GM23338 (cell line): ENCODE measurements around the gene MED12L.

Source experiments
- CREB1 ChIP-seq: fragments of 250-450 bp; sonication (Bioruptor Pico); IDR thresholded peaks from 2 replicates; pipeline ENCODE4 v1.5.0; 2020; ENCODE audit warnings: low read depth, mild to moderate bottlenecking, moderate library complexity
- EZH2 ChIP-seq: fragments of 200-600 bp; sonication (generic); IDR thresholded peaks from one replicate; pipeline ENCODE4 v1.8.0; 2017; ENCODE audit warnings: antibody characterized with exemption, mild to moderate bottlenecking, low read depth; ENCODE audit not compliant: unreplicated experiment
- EZH2phosphoT487 ChIP-seq: fragments of 200-600 bp; sonication (generic); IDR thresholded peaks from one replicate; pipeline ENCODE4 v1.8.1; 2018; ENCODE audit warnings: antibody characterized with exemption; ENCODE audit not compliant: unreplicated experiment
- JUNB ChIP-seq: IDR thresholded peaks from one replicate; pipeline ENCODE4 v1.6.1; 2016; ENCODE audit warnings: antibody characterized with exemption; ENCODE audit not compliant: unreplicated experiment
- POLR2AphosphoS5 ChIP-seq: IDR thresholded peaks from 2 replicates; pipeline ENCODE4 v1.6.1; 2016; ENCODE audit warnings: antibody characterized with exemption, low read depth
- ZNF114 ChIP-seq: fragments of 250-450 bp; sonication (Bioruptor Pico); IDR thresholded peaks from 2 replicates; pipeline ENCODE4 v1.5.0; 2020; ENCODE audit warnings: mild to moderate bottlenecking, moderate library complexity
- TF ChIP-seq, protein P1 (sequence below), 2 experiments: fragments of 200-600 bp in 1 of 2; sonication (generic) in 1 of 2; conservative IDR thresholded peaks; 2 replicates each; pipeline versions ENCODE4 v1.5.1 to v1.6.1; 2016 to 2017; ENCODE audit warnings: antibody characterized with exemption in 2 of 2, low read depth in 2 of 2, mild to moderate bottlenecking in 2 of 2, moderate library complexity in 1 of 2
- TF ChIP-seq, protein P2 (sequence below): IDR thresholded peaks from one replicate; pipeline ENCODE4 v1.6.1; 2018; ENCODE audit warnings: antibody characterized with exemption; ENCODE audit not compliant: unreplicated experiment

DNA sequence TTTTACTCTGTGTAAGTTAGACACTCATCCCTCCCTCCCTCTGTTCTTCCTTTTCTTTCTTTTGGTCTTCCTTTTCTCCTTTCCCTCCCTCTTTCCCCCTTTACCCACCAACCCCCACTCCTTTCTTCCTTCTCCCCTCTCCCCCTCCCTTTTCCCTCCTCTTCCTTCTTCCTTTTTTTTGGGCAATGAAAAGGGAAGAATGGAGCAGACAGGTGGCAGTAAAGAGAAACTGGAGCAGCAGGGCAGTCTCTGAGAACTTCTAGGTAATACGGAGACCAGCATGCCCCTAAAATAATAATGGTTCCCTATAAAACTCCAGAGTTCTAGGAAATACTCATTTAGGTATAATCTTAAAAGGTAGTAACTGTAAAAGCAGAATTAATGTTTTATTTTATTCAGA is 129.0 kb downstream of the MED12L start:
- no peak for TF ChIP-seq CREB1 (CRISPR knock-in tag)
- TF ChIP-seq, protein P1, sequence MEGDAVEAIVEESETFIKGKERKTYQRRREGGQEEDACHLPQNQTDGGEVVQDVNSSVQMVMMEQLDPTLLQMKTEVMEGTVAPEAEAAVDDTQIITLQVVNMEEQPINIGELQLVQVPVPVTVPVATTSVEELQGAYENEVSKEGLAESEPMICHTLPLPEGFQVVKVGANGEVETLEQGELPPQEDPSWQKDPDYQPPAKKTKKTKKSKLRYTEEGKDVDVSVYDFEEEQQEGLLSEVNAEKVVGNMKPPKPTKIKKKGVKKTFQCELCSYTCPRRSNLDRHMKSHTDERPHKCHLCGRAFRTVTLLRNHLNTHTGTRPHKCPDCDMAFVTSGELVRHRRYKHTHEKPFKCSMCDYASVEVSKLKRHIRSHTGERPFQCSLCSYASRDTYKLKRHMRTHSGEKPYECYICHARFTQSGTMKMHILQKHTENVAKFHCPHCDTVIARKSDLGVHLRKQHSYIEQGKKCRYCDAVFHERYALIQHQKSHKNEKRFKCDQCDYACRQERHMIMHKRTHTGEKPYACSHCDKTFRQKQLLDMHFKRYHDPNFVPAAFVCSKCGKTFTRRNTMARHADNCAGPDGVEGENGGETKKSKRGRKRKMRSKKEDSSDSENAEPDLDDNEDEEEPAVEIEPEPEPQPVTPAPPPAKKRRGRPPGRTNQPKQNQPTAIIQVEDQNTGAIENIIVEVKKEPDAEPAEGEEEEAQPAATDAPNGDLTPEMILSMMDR (conservative IDR thresholded peaks at IDR 0.05; ENCODE audit: low read depth in 2 of 2), result peak; percentile 57
- TF ChIP-seq POLR2AphosphoS5, result no peak
- TF ChIP-seq EZH2, result no peak
- TF ChIP-seq EZH2phosphoT487, result no peak
- TF ChIP-seq ZNF114 (CRISPR knock-in tag), result no peak
- no peak for TF ChIP-seq JUNB
- TF ChIP-seq, protein P2, sequence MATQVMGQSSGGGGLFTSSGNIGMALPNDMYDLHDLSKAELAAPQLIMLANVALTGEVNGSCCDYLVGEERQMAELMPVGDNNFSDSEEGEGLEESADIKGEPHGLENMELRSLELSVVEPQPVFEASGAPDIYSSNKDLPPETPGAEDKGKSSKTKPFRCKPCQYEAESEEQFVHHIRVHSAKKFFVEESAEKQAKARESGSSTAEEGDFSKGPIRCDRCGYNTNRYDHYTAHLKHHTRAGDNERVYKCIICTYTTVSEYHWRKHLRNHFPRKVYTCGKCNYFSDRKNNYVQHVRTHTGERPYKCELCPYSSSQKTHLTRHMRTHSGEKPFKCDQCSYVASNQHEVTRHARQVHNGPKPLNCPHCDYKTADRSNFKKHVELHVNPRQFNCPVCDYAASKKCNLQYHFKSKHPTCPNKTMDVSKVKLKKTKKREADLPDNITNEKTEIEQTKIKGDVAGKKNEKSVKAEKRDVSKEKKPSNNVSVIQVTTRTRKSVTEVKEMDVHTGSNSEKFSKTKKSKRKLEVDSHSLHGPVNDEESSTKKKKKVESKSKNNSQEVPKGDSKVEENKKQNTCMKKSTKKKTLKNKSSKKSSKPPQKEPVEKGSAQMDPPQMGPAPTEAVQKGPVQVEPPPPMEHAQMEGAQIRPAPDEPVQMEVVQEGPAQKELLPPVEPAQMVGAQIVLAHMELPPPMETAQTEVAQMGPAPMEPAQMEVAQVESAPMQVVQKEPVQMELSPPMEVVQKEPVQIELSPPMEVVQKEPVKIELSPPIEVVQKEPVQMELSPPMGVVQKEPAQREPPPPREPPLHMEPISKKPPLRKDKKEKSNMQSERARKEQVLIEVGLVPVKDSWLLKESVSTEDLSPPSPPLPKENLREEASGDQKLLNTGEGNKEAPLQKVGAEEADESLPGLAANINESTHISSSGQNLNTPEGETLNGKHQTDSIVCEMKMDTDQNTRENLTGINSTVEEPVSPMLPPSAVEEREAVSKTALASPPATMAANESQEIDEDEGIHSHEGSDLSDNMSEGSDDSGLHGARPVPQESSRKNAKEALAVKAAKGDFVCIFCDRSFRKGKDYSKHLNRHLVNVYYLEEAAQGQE, result no peak
